HCT116 (cell line): ENCODE measurements around the gene C10orf90. TPM values are rescaled to one million over a fixed set of nuclear protein-coding genes. Genes with fewer than 3 reads are reported as not detected.

Source experiments
- ATAC-seq: fragments of 200-7000 bp; cut with Tn5 transposase; 2 replicates; pipeline ENCODE4 v1.9.1; 2020; ENCODE audit warnings: mild to moderate bottlenecking, moderate library complexity
- BruUV-seq: library from RNA; stranded (reverse); fragments of 400-500 nt; replicated peaks from 2 replicates; lab custom pipeline; 2021; lab: Mats Ljungman, UMichigan
- CTCF ChIA-PET: fragments of 300-600 bp; sonication (Branson Sonifier 250); formaldehyde crosslinking; loops from one replicate; lab custom pipeline; 2021; ENCODE audit warnings: antibody characterized with exemption; lab: Charles Lee
- POLR2A ChIA-PET: fragments of 300-600, 350-600 bp; sonication (Branson Sonifier 250); formaldehyde crosslinking; loops from one replicate; lab custom pipeline; 2021; ENCODE audit warnings: antibody characterized with exemption; lab: Charles Lee
- RAD21 ChIA-PET, 2 experiments: fragments of 300-600 bp; sonication (Branson Sonifier 250); formaldehyde crosslinking; loops; one replicate each; lab custom pipeline; 2023; ENCODE audit warnings: low total read pairs in 2 of 2; ENCODE audit not compliant: uncharacterized antibody in 2 of 2, unreplicated experiment in 2 of 2, low non-redundant PET in 1 of 2; lab: Charles Lee
- DNase-seq: peaks from one replicate; pipeline ENCODE4 v3.0.0-alpha.2; 2010; ENCODE audit warnings: low read depth, low spot score
- H2AFZ ChIP-seq: fragments of 200-600 bp; shearing (Covaris generic), sonication (generic); 2 replicates; pipeline ENCODE4 v1.6.1; 2017; ENCODE audit warnings: low read depth, mixed run types, mixed read lengths, antibody characterized with exemption, low read length; ENCODE audit not compliant: poor library complexity, severe bottlenecking
- H3K27ac ChIP-seq: 2 replicates; pipeline ENCODE4 v1.5.1; 2012; ENCODE audit warnings: low read depth, low read length
- H3K27me3 ChIP-seq: fragments of 200-600 bp; sonication (generic); 2 replicates; pipeline ENCODE4 v1.6.1; 2016; ENCODE audit warnings: mixed run types, low read length, mixed read lengths; ENCODE audit not compliant: insufficient read depth
- H3K36me3 ChIP-seq, 2 experiments: fragments of 200-500 bp in 1 of 2; fragments of 200-600 bp in 1 of 2; sonication (Bioruptor generic) in 1 of 2; sonication (generic) in 1 of 2; 2 replicates each; pipeline versions ENCODE4 v1.5.1 to v1.6.1; 2014 to 2016; ENCODE audit warnings: low read length in 2 of 2, inconsistent platforms in 1 of 2, mixed read lengths in 1 of 2, mixed run types in 1 of 2; ENCODE audit not compliant: insufficient read depth in 2 of 2, control insufficient read depth in 1 of 2
- H3K4me1 ChIP-seq, 2 experiments: fragments of 200-600 bp in 1 of 2; sonication (generic) in 1 of 2; 2 replicates each; pipeline versions ENCODE4 v1.5.1 to v1.6.1; 2012 to 2017; ENCODE audit warnings: low read length in 2 of 2, inconsistent platforms in 1 of 2, mild to moderate bottlenecking in 1 of 2, mixed read lengths in 1 of 2, mixed run types in 1 of 2, moderate library complexity in 1 of 2; ENCODE audit not compliant: insufficient read depth in 2 of 2, control insufficient read depth in 1 of 2
- H3K4me2 ChIP-seq: fragments of 200-600 bp; sonication (generic); 2 replicates; pipeline ENCODE4 v1.6.1; 2017; ENCODE audit warnings: mixed run types, low read length, mixed read lengths
- H3K4me3 ChIP-seq, 2 experiments: fragments of 200-600 bp in 1 of 2; sonication (generic) in 1 of 2; replicated peaks in 1 of 2; 2 replicates each; pipeline ENCODE4 v1.5.1; 2011 to 2016; ENCODE audit warnings: low read length in 2 of 2, control low read depth in 1 of 2, low read depth in 1 of 2, mild to moderate bottlenecking in 1 of 2, mixed read lengths in 1 of 2, mixed run types in 1 of 2
- H3K79me2 ChIP-seq: fragments of 200-600 bp; sonication (generic); 2 replicates; pipeline ENCODE4 v1.6.1; 2017; ENCODE audit warnings: mild to moderate bottlenecking, mixed run types, low read length, moderate library complexity, mixed read lengths; ENCODE audit not compliant: insufficient read depth
- H3K9ac ChIP-seq: fragments of 200-600 bp; sonication (generic); 2 replicates; pipeline ENCODE4 v1.6.1; 2016; ENCODE audit warnings: low read length, mixed read lengths
- H3K9me2 ChIP-seq: fragments of 200-600 bp; sonication (generic), shearing (Covaris generic); 2 replicates; pipeline ENCODE4 v1.6.1; 2017; ENCODE audit warnings: mixed run types, mild to moderate bottlenecking, moderate library complexity; ENCODE audit not compliant: insufficient read depth
- H3K9me3 ChIP-seq, 2 experiments: fragments of 200-500 bp in 1 of 2; fragments of 200-600 bp in 1 of 2; sonication (Bioruptor generic) in 1 of 2; sonication (generic) in 1 of 2; 2 replicates each; pipeline ENCODE4 v1.6.1; 2014 to 2017; ENCODE audit warnings: low read length in 2 of 2, mixed read lengths in 2 of 2, inconsistent platforms in 1 of 2, low read depth in 1 of 2, mild to moderate bottlenecking in 1 of 2, mixed run types in 1 of 2, moderate library complexity in 1 of 2; ENCODE audit not compliant: control insufficient read depth in 1 of 2, insufficient read depth in 1 of 2
- H4K20me1 ChIP-seq: fragments of 200-600 bp; sonication (generic), shearing (Covaris generic); 2 replicates; pipeline ENCODE4 v1.6.1; 2017; ENCODE audit warnings: mixed run types, mild to moderate bottlenecking, moderate library complexity; ENCODE audit not compliant: insufficient read depth
- CBX3 ChIP-seq: IDR thresholded peaks from 2 replicates; pipeline ENCODE4 v1.6.1; 2012; ENCODE audit warnings: low read depth
- CEBPB ChIP-seq: IDR thresholded peaks from 2 replicates; pipeline ENCODE4 v1.6.1; 2012; ENCODE audit warnings: low read depth
- EGR1 ChIP-seq: IDR thresholded peaks from 2 replicates; pipeline ENCODE4 v1.6.1; 2012; ENCODE audit warnings: low read depth
- ELF1 ChIP-seq: IDR thresholded peaks from 2 replicates; pipeline ENCODE4 v1.6.1; 2012; ENCODE audit warnings: low read depth, borderline replicate concordance
- EZH2 ChIP-seq: fragments of 200-600 bp; sonication (generic); IDR thresholded peaks from 2 replicates; pipeline ENCODE4 v1.6.1; 2017; ENCODE audit warnings: antibody characterized with exemption, mixed run types
- EZH2phosphoT487 ChIP-seq: fragments of 200-600 bp; IDR thresholded peaks from 2 replicates; pipeline ENCODE4 v1.6.1; 2018; ENCODE audit warnings: antibody characterized with exemption, borderline replicate concordance
- FOSL1 ChIP-seq: IDR thresholded peaks from 2 replicates; pipeline ENCODE4 v1.6.1; 2012; ENCODE audit warnings: low read depth
- JUND ChIP-seq: IDR thresholded peaks from 2 replicates; pipeline ENCODE4 v1.6.1; 2012
- POLR2A ChIP-seq: IDR thresholded peaks from 2 replicates; pipeline ENCODE4 v1.7.0; 2011; ENCODE audit warnings: borderline replicate concordance; ENCODE audit not compliant: insufficient read depth, insufficient read length; ENCODE audit errors: extremely low read depth
- SIN3A ChIP-seq: IDR thresholded peaks from 2 replicates; pipeline ENCODE4 v1.6.1; 2012; ENCODE audit warnings: low read depth
- SP1 ChIP-seq: IDR thresholded peaks from 2 replicates; pipeline ENCODE4 v1.6.1; 2012; ENCODE audit warnings: low read depth
- SRF ChIP-seq: IDR thresholded peaks from 2 replicates; pipeline ENCODE4 v1.6.1; 2012; ENCODE audit warnings: low read depth
- TCF7L2 ChIP-seq: IDR thresholded peaks from 2 replicates; pipeline ENCODE4 v1.7.0; 2011; ENCODE audit warnings: borderline replicate concordance, inconsistent platforms; ENCODE audit not compliant: insufficient read depth, insufficient read length; ENCODE audit errors: extremely low read depth
- YY1 ChIP-seq: IDR thresholded peaks from 2 replicates; pipeline ENCODE4 v1.6.1; 2011; ENCODE audit warnings: low read length, low read depth, moderate library complexity, mild to moderate bottlenecking; ENCODE audit not compliant: insufficient replicate concordance; ENCODE audit errors: extremely low read depth
- ZFX ChIP-seq: fragments of 450-650 bp; IDR thresholded peaks from 2 replicates; pipeline ENCODE4 v1.6.1; 2017
- intact Hi-C: fragments of 100-400 bp; cut with micrococcal nuclease; formaldehyde crosslinking; loops from 2 replicates; pipeline ENCODE4 v1.10.0; 2022
- total RNA-seq: library from RNA; stranded (reverse); gene quantifications from one replicate; pipeline ENCODE4 v1.2.1, GENCODE V29; 2021; ENCODE audit not compliant: unreplicated experiment
- TF ChIP-seq, protein P1 (sequence below), 3 experiments: fragments of 200-600 bp in 1 of 3; sonication (generic) in 1 of 3; IDR thresholded peaks in 2 of 3; conservative IDR thresholded peaks in 1 of 3; 2 replicates each; pipeline ENCODE4 v1.5.1; 2012 to 2017; ENCODE audit warnings: low read depth in 2 of 3, low read length in 2 of 3, antibody characterized with exemption in 1 of 3, borderline replicate concordance in 1 of 3, control low read depth in 1 of 3, mild to moderate bottlenecking in 1 of 3, mixed read lengths in 1 of 3, mixed run types in 1 of 3, moderate library complexity in 1 of 3; ENCODE audit not compliant: insufficient read depth in 1 of 3
- TF ChIP-seq, protein P2 (sequence below): IDR thresholded peaks from 2 replicates; pipeline ENCODE4 v1.6.1; 2012
- TF ChIP-seq, protein P3 (sequence below): IDR thresholded peaks from 2 replicates; pipeline ENCODE4 v1.6.1; 2011; ENCODE audit warnings: mild to moderate bottlenecking, low read length, moderate library complexity; ENCODE audit not compliant: insufficient replicate concordance; ENCODE audit errors: extremely low read depth
- TF ChIP-seq, protein P4 (sequence below): IDR thresholded peaks from 2 replicates; pipeline ENCODE4 v1.6.1; 2012; ENCODE audit warnings: low read depth

Gene C10orf90
- total RNA-seq, 1 experiment from 2014 or later: not detected

DNA sequence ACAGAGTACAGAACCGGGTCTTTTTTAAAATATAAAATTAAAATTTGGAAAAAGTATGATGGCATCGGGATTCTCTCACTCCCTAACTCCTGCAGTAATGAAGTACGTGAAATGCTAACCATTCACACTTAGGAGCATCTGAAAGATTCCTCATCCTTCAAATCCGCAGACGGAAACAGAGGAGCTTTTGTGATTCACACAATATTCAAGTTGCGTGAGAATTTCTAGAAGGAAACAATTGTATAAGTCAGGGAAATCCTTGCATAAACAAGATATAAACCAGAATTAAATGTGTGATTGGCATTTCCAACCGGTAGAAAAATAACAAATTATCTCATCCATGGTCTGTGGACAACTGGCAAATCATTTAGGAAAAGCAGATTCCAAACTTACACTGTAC, 179.0 kb downstream of the C10orf90 start (continued):
- TF ChIP-seq, protein P1, sequence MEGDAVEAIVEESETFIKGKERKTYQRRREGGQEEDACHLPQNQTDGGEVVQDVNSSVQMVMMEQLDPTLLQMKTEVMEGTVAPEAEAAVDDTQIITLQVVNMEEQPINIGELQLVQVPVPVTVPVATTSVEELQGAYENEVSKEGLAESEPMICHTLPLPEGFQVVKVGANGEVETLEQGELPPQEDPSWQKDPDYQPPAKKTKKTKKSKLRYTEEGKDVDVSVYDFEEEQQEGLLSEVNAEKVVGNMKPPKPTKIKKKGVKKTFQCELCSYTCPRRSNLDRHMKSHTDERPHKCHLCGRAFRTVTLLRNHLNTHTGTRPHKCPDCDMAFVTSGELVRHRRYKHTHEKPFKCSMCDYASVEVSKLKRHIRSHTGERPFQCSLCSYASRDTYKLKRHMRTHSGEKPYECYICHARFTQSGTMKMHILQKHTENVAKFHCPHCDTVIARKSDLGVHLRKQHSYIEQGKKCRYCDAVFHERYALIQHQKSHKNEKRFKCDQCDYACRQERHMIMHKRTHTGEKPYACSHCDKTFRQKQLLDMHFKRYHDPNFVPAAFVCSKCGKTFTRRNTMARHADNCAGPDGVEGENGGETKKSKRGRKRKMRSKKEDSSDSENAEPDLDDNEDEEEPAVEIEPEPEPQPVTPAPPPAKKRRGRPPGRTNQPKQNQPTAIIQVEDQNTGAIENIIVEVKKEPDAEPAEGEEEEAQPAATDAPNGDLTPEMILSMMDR (IDR thresholded peaks at IDR 0.05 in 2 of 3, conservative IDR thresholded peaks at IDR 0.05 in 1 of 3; ENCODE audit: borderline replicate concordance in 1 of 3, insufficient read depth in 1 of 3, low read depth in 2 of 3, low read length in 2 of 3): no peak
- no peak for TF ChIP-seq SIN3A
- TF ChIP-seq YY1: no peak
- no peak for TF ChIP-seq EGR1
- TF ChIP-seq EZH2phosphoT487: no peak
- no peak for TF ChIP-seq JUND
- TF ChIP-seq CEBPB: no peak
- TF ChIP-seq POLR2A: no peak

DNA sequence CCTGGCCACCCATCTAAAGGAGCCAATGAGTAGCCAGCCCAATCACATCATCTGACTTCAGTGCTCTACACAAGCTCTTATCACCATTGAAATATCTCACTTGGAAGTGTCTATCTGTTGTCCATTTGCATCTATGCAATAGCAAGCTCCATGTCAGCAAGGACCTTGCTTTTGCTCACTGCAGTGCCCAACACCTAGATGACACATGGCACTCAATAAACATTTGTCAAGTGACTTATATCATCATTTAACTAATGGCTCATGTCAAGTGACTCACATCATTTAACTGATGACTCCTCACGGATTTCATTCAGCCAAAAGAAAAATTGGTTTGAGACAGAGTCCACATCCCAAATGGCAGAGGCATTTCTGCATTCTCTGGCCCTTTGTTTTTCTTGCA, 189.3 kb downstream of the C10orf90 start:
- no TSS peak for BruUV-seq
- H2AFZ ChIP-seq: no peak overlapping the region
- no peaks in the 10 kb centered on the region for H3K9me2 ChIP-seq
- H3K27ac ChIP-seq: no peak overlapping the region
- no peaks in the 10 kb centered on the region for H4K20me1 ChIP-seq
- CTCF ChIA-PET: no interaction called here
- intact Hi-C loops: no loop called here
- no peak for DNase-seq
- no peaks in the 10 kb centered on the region for H3K9me3 ChIP-seq
- RAD21 ChIA-PET: no interaction called here
- H3K79me2 ChIP-seq: no peaks in the 10 kb centered on the region
- POLR2A ChIA-PET: no interaction called here
- H3K4me1 ChIP-seq: no peaks in the 10 kb centered on the region
- no peak overlapping the region for H3K4me3 ChIP-seq
- H3K27me3 ChIP-seq: 0 out of 2 replicates have a peak, but pooled peaks cover 5% of the 10 kb centered on the region
- H3K4me2 ChIP-seq: no peak overlapping the region
- H3K9ac ChIP-seq: no peak overlapping the region
- H3K36me3 ChIP-seq: no peaks in the 10 kb centered on the region
- no peak for ATAC-seq
- TF ChIP-seq TCF7L2: no peak
- no peak for TF ChIP-seq ZFX
- no peak for TF ChIP-seq CBX3
- TF ChIP-seq FOSL1: no peak
- TF ChIP-seq ELF1: no peak
- no peak for TF ChIP-seq EZH2
- TF ChIP-seq, protein P2, sequence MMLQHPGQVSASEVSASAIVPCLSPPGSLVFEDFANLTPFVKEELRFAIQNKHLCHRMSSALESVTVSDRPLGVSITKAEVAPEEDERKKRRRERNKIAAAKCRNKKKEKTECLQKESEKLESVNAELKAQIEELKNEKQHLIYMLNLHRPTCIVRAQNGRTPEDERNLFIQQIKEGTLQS: no peak
- TF ChIP-seq, protein P3, sequence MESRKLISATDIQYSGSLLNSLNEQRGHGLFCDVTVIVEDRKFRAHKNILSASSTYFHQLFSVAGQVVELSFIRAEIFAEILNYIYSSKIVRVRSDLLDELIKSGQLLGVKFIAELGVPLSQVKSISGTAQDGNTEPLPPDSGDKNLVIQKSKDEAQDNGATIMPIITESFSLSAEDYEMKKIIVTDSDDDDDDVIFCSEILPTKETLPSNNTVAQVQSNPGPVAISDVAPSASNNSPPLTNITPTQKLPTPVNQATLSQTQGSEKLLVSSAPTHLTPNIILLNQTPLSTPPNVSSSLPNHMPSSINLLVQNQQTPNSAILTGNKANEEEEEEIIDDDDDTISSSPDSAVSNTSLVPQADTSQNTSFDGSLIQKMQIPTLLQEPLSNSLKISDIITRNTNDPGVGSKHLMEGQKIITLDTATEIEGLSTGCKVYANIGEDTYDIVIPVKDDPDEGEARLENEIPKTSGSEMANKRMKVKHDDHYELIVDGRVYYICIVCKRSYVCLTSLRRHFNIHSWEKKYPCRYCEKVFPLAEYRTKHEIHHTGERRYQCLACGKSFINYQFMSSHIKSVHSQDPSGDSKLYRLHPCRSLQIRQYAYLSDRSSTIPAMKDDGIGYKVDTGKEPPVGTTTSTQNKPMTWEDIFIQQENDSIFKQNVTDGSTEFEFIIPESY: no peak
- no peak for TF ChIP-seq SRF
- no peak for TF ChIP-seq EGR1
- TF ChIP-seq, protein P4, sequence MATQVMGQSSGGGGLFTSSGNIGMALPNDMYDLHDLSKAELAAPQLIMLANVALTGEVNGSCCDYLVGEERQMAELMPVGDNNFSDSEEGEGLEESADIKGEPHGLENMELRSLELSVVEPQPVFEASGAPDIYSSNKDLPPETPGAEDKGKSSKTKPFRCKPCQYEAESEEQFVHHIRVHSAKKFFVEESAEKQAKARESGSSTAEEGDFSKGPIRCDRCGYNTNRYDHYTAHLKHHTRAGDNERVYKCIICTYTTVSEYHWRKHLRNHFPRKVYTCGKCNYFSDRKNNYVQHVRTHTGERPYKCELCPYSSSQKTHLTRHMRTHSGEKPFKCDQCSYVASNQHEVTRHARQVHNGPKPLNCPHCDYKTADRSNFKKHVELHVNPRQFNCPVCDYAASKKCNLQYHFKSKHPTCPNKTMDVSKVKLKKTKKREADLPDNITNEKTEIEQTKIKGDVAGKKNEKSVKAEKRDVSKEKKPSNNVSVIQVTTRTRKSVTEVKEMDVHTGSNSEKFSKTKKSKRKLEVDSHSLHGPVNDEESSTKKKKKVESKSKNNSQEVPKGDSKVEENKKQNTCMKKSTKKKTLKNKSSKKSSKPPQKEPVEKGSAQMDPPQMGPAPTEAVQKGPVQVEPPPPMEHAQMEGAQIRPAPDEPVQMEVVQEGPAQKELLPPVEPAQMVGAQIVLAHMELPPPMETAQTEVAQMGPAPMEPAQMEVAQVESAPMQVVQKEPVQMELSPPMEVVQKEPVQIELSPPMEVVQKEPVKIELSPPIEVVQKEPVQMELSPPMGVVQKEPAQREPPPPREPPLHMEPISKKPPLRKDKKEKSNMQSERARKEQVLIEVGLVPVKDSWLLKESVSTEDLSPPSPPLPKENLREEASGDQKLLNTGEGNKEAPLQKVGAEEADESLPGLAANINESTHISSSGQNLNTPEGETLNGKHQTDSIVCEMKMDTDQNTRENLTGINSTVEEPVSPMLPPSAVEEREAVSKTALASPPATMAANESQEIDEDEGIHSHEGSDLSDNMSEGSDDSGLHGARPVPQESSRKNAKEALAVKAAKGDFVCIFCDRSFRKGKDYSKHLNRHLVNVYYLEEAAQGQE: no peak
- no peak for TF ChIP-seq SP1
- TF ChIP-seq POLR2A: no peak
